ENCODE measurements around the gene LHX8. TPM values are rescaled to one million over a fixed set of nuclear protein-coding genes. Genes with fewer than 3 reads are reported as not detected.
"Not testable (repeated sequence)": the region's sequence is repeated elsewhere in the genome, so short reads cannot be mapped to it uniquely, and the experiment has no call there.

Gene LHX8
- total and polyA plus RNA-seq, 2 donors (not counting 1 experiment from before 2014, with no cell fraction given) = not detected

GRCh38 chr1:75172556-75172955 lies 38.4 kb downstream of the LHX8 start:
- Histone ChIP-seq H2AFZ (ENCODE audit: low read length) (no peak overlapping the region), H3K27ac (ENCODE audit: insufficient read depth, low read length) (no peak overlapping the region), H3K4me2 (ENCODE audit: extremely low read depth, insufficient read depth, low read length) (no peak overlapping the region), H3K4me3 (replicated peaks in 1 of 4; ENCODE audit: control extremely low read depth in 1 of 4, insufficient read depth in 1 of 4, low read depth in 3 of 4, low read length in 4 of 4) (no peak overlapping the region), H3K9ac (ENCODE audit: insufficient read depth, low read length) (no peak overlapping the region), H3K27me3 (ENCODE audit: control insufficient read depth, insufficient read depth, low read length) (no peaks in the 10 kb centered on the region), H3K36me3 (ENCODE audit: control insufficient read depth, insufficient read depth, low read length) (no peaks in the 10 kb centered on the region), H3K9me3 (ENCODE audit: control insufficient read depth, insufficient read depth, low read depth, low read length) (no peaks in the 10 kb centered on the region), H3K79me2 (ENCODE audit: control insufficient read depth, insufficient read depth, low read length) (no peaks in the 10 kb centered on the region), H4K20me1 (ENCODE audit: control insufficient read depth, extremely low read depth, insufficient read depth, low read length) (no peaks in the 10 kb centered on the region), H3K4me1 (ENCODE audit: control insufficient read depth, extremely low read depth, insufficient read depth, low read length) (no peaks in the 10 kb centered on the region)
- no peak for DNase-seq (ENCODE audit: low read depth in 2 of 2)
- TF ChIP-seq CTCF (conservative IDR thresholded peaks at IDR 0.05 in 1 of 2, IDR thresholded peaks at IDR 0.05 in 1 of 2; ENCODE audit: low read depth in 1 of 2, low read length in 2 of 2) (no peak), EZH2 (IDR thresholded peaks at IDR 0.05; ENCODE audit: low read length, missing control alignments) (no peak)

- no peak overlapping the region for H3K4me3 ChIP-seq (replicated peaks in 1 of 4; ENCODE audit: control extremely low read depth in 1 of 4, insufficient read depth in 1 of 4, low read depth in 3 of 4, low read length in 4 of 4)
- no peaks in the 10 kb centered on the region for H3K36me3 ChIP-seq (ENCODE audit: control insufficient read depth, insufficient read depth, low read length)
- H2AFZ ChIP-seq (ENCODE audit: low read length) = no peak overlapping the region
- H3K27ac ChIP-seq (ENCODE audit: insufficient read depth, low read length) = no peak overlapping the region
- TF ChIP-seq CTCF (conservative IDR thresholded peaks at IDR 0.05 in 1 of 2, IDR thresholded peaks at IDR 0.05 in 1 of 2; ENCODE audit: low read depth in 1 of 2, low read length in 2 of 2) = no peak
- no peak for TF ChIP-seq EZH2 (IDR thresholded peaks at IDR 0.05; ENCODE audit: low read length, missing control alignments)
- H3K79me2 ChIP-seq (ENCODE audit: control insufficient read depth, insufficient read depth, low read length) = no peaks in the 10 kb centered on the region
- DNase-seq (ENCODE audit: low read depth in 2 of 2) = no peak
- H3K4me1 ChIP-seq (ENCODE audit: control insufficient read depth, extremely low read depth, insufficient read depth, low read length) = no peaks in the 10 kb centered on the region
- no peaks in the 10 kb centered on the region for H3K9me3 ChIP-seq (ENCODE audit: control insufficient read depth, insufficient read depth, low read depth, low read length)
- H4K20me1 ChIP-seq (ENCODE audit: control insufficient read depth, extremely low read depth, insufficient read depth, low read length) = no peaks in the 10 kb centered on the region
- H3K27me3 ChIP-seq (ENCODE audit: control insufficient read depth, insufficient read depth, low read length) = no peaks in the 10 kb centered on the region
- H3K4me2 ChIP-seq (ENCODE audit: extremely low read depth, insufficient read depth, low read length) = no peak overlapping the region
- no peak overlapping the region for H3K9ac ChIP-seq (ENCODE audit: insufficient read depth, low read length)
Measured at GRCh38 chr1:75174031-75174760, 40.0 kb downstream of the LHX8 start.

GRCh38 chr1:75181214-75181955 lies 47.2 kb downstream of the LHX8 start:
- not testable (repeated sequence) for H3K4me3 ChIP-seq (replicated peaks in 1 of 4; ENCODE audit: control extremely low read depth in 1 of 4, insufficient read depth in 1 of 4, low read depth in 3 of 4, low read length in 4 of 4); DNase-seq (ENCODE audit: low read depth in 2 of 2); H3K36me3 ChIP-seq (ENCODE audit: control insufficient read depth, insufficient read depth, low read length); H4K20me1 ChIP-seq (ENCODE audit: control insufficient read depth, extremely low read depth, insufficient read depth, low read length); H3K79me2 ChIP-seq (ENCODE audit: control insufficient read depth, insufficient read depth, low read length); H3K27me3 ChIP-seq (ENCODE audit: control insufficient read depth, insufficient read depth, low read length); H3K4me2 ChIP-seq (ENCODE audit: extremely low read depth, insufficient read depth, low read length); H3K4me1 ChIP-seq (ENCODE audit: control insufficient read depth, extremely low read depth, insufficient read depth, low read length); H2AFZ ChIP-seq (ENCODE audit: low read length); H3K9me3 ChIP-seq (ENCODE audit: control insufficient read depth, insufficient read depth, low read depth, low read length); H3K9ac ChIP-seq (ENCODE audit: insufficient read depth, low read length); H3K27ac ChIP-seq (ENCODE audit: insufficient read depth, low read length)
